GM04503 (cell line): Measurements from ENCODE around the gene GGCX.
"Not testable (repeated sequence)": the region's sequence is repeated elsewhere in the genome, so short reads cannot be mapped to it uniquely, and the experiment has no call there.

ENCODE experiments used
- DNase-seq: peaks from one replicate; pipeline ENCODE4 v3.0.0-alpha.2; 2012; ENCODE audit warnings: low read depth

The GGCX gene

GRCh38 chr2:85594715-85595300 is 33.5 kb upstream of the GGCX start:
- DNase-seq: no peak

DNA sequence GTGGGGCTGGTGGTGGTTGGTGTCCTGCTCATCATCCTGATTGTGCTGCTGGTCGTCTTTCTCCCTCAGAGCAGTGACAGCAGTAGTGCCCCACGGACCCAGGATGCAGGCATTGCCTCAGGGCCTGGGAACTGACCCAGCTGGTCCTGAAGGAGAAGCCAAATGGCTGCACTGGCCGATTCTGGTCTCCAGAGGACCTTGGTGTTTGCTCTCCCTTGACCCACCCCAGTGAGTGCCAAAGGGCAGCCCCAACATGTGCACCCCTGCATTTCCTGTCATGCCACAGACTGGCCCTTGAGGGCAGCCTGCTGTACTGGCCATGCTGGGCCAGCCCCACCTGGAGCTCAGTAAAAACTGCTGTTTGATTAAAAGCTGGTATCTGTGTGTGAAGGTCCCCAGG is 31.7 kb upstream of the GGCX start:
- DNase-seq: no peak

- not testable (repeated sequence) for DNase-seq
Measured at GRCh38 chr2:85592299-85592698, 31.0 kb upstream of the GGCX start.

GRCh38 chr2:85591563-85591962 is 30.3 kb upstream of the GGCX start:
- DNase-seq: no peak

DNA sequence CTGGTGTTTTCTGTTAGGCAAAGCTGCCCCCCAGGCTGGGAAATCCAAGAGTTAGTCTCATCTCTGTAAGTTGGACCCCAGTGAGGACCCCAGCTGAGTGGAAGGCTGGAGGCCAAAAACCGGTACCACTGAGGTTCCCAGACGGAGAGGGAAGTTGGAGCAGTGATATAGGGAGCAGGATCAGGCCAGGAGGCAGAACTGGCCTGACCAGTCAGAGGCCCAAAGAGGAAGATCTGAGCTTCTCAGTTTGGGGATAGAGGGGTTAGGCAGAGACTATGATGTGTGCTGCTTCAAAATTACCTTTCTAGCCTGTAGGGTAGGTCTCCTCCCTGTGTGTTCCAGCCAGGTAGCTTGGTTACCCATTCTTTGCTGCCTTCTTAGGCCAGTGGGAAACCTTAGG is 29.7 kb upstream of the GGCX start:
- DNase-seq: no peak

GRCh38 chr2:85589982-85590791 is 28.9 kb upstream of the GGCX start:
- peak; percentile 94 for DNase-seq

DNA sequence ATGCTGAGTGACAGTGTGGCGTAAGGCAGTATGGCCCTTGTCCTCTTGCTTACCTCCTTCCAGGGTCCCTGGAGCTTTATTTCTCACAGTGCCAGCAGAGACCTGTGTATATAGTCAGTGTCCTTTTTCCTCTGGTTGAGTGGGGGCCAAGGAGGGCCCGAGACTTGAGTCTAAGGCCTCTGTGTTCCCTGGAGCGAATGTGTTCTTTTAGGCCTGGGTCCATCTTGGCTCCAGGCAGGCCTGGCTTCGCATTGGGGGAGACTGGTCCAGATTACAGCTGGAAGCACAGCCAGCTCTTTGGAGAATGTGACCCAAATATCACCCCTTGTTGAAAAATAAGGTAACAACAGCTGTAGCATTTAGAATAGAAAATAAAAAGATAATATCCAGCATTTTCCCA is 27.9 kb upstream of the GGCX start:
- DNase-seq: no peak

GRCh38 chr2:85588645-85589044 is 27.4 kb upstream of the GGCX start:
- no peak for DNase-seq

DNA sequence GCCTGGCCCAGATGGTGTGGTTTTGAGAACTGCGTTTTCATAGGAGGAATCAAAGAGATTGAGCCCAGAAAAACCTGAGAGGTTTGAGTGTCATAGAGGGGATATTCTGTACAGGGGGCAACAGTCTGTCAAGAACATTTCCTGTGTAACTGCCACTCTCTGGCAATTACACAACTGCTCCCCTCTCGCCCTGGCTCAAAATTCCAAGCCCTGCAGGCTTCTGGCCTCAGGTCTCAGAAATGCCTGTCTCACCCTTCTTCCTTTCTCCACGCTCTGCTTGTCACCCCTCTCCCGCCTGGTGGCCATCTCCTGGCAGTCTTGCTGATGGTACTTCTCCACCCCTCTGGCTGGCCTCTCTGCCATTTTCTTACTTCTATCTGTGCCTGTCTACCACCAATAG is 26.9 kb upstream of the GGCX start:
- no peak for DNase-seq

- DNase-seq: peak; percentile 62
Measured at GRCh38 chr2:85585781-85586105, 24.4 kb upstream of the GGCX start.

DNA sequence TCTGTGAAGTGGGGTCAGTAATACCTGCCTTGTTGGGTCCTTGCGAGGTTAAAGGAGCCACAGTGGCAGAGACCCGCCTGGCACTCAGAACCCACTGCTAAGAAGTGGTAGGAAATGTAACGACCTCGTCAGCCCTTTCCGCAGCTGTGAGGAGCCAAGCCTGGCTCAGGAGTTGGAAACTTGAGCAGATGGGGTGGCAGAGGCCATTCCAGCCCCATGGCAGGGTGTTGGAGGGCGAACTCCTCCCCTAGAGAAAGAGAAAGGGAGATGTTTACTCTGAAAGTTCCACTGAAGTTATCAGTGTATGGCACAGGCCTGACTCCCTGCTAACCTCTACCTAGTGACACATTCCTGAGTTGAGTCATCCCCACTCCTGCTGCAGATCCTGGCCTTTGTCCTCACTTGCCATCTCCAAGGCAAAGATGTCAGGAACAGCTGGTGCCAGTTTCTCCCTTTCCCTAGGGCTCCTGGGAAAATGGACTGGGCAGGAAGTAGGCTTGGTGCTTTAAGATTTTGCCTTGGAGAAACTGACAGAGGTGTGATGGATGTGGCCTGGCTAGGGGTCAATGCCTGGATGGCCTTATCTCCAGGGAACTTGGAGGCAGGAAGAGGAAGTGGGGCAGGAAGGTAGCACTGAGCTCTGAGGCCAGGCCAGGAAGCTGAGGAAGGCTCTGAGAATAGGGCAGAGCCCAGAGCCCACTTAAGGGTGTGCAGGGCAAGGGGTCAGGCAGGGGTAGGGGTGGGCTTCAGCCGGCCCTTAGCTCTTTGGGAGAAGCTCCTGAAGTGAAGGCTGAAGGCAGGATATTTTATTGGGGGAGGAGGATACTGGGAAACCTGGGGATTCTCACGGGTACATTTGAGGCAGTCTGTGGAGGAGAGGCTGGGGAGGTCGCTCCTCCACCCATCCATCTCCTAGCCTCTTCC is 23.8 kb upstream of the GGCX start:
- peak; percentile 59 for DNase-seq

- DNase-seq: no peak
Measured at GRCh38 chr2:85584354-85584856, 23.1 kb upstream of the GGCX start, which contains the start of gene VAMP5. TSS of gene VAMP5 (plus strand) at chr2:85584431. CDS start at chr2:85584491, 60 bp downstream.

DNA sequence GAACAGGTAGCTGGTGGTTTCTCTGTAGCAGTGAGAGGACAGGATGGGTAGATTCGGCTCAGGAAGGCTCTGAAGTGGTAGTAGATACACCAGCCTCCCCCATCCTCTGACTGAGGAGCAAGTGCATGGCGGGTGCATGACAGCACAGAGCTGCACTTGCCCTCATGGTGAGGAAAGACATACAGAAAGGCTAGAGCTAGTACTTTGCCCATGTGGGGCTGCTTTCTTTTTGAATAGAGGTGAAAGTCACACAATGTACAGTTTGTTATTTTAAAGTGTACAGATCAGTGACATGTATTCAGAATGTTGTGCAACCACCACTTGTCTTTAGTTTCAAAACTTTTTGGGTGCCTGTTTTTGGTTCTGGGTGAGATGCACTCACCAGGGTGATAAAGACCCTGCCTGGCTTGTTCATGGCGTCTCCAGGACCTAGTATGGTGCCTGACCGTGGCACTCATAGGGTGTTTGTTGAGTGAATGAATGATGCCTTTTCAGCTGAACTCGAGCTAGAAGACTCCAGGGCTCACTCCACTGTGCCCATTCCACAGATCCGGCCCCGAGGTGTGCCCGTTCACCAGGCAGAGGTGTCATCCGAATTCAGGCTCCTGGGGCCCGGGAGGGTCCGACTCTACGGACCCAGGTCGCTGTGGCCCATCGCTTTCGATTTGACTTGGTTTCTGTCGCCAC is 22.5 kb upstream of the GGCX start:
- DNase-seq: no peak

DNA sequence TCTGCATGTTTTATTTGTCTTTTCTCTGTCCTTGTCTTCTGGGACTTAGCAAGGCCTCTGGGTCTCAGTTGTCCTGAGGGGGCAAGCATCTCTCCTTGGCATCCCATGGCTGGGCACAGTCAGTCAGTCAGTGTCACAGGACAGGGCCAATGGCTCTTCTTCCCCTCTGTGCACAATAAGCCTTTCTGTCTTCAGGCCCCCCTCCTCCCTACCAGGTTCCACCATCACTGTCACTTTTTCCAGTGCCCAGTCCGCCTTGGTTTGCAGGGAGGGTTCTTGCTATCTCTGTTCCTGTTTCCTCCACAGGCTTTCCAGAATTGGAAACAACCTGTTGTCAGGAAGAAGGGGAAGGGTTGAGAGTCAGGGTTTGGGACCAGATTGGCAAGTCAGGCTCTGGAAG is 21.2 kb upstream of the GGCX start:
- DNase-seq: no peak

GRCh38 chr2:85580206-85580605 is 18.9 kb upstream of the GGCX start:
- DNase-seq: no peak

GRCh38 chr2:85579266-85579935 is 18.1 kb upstream of the GGCX start:
- no peak for DNase-seq

DNA sequence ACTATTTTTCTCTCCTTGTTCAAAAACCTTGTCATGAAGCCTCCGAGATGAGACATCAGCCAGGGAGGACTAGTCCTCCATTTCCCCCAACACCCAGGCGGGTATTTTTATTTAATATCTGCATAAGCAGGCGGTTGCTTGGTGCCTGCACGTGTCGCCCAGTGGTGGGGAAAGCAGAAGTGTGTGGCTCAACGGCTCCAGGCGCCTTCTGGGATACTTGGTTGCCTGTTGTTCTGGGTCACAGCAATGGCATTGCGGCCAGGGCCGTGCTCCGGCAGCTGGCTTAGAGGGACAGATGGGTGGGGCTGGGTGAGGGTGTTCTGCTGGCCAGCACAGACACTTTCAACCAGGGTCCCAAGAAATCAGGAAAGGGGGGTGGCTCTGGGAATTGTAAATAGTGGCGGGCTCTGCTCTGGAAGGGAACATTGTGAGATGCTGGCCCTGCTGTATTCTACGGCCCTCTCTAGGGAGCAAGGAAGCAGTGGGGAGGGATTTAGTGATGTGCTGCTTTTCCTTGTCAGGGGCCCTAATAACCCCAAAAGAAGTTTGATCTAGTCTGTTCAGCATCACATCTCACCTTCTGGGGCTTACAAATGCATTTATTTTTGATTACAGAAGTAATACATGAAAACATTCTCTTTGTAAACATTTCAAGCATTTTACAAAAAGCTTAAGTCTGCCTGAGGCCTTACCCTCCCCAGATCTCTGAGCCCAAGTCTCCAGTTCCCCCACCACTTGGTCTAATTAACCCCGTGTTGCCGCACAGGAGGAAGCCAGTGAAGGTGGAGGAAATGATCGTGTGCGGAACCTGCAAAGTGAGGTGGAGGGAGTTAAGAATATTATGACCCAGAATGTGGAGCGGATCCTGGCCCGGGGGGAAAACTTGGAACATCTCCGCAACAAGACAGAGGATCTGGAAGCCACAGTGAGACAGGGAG is 17.2 kb upstream of the GGCX start:
- no peak for DNase-seq

DNA sequence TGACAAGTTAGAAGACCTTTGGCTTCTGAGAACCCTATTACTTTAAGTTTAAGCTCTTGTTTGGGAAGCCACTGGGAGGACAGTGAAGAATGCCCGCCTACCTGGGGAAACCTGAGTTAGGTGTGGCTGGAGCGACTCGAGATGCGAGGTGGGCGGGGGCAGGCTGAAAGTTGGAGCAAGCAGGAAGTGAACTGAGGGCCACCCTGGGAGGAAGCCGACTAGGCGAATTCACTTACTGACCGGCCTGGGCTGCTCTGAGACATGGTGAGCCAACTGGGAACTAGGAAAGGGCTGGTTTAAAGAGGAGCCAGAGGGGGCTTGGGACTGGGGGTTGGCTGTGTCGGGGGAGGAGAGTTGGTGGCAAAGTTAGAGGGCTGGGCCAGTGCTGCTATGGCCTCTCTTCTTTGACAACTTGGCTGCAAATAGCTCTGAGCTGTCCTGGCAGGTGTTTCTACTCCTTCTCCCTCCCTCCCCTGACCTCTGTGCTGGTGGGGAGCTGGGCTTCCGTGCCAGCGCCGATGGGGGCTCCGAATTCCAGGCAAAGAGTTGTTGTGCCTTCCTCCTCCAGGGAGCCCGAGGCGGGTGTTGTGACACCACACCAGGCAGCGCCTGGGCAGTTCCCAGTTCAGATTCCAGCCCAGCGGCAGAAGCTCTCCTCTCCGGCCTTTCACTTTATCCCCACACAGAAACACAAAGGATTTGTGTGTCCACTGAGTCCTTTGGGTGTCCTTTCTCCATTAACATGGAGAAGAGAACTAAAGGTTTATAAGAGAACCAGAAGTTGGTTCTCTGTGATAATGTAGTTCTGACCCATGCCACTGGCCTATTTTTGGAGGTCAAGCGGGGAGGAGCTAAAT is 16.3 kb upstream of the GGCX start, which contains the start of gene VAMP8:
VAMP8 (plus strand) TSS at position 201 of the 857 bp plus-strand sequence; CDS start at position 262, 61 bp downstream.
- DNase-seq: no peak

GRCh38 chr2:85577063-85577385 is 15.7 kb upstream of the GGCX start:
- no peak for DNase-seq
